GM19397 (cell line): ENCODE measurements around the gene AOPEP.

Experiments used
- ATAC-seq: cut with Tn5 transposase; IDR thresholded peaks from one replicate; pipeline ENCODE4 v1.9.1; 2021; ENCODE audit warnings: mild to moderate bottlenecking, moderate library complexity; ENCODE audit not compliant: unreplicated experiment

AOPEP gene

GRCh38 chr9:94891183-94891582 is 164.7 kb downstream of the AOPEP start:
- ATAC-seq, result no peak

DNA sequence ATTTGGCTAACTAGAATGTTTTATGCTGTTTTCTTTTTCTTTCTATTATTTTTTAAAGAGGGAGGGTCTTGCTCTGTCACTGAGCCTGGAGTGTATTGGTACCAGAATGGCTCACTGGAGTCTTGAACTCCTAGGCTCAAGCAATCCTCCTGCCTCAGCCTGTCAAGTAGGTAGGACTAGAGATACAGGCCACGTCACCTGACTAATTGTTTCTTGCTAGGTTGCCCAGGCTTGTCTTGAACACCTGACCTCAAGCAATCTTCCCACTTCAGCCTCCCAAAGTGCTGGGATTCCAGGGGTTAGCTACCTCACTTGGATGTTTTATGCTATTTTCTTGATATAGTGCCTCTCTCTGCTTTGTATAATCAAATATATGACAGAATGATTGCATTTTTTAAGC is 166.2 kb downstream of the AOPEP start:
- ATAC-seq, result no peak

- no peak for ATAC-seq
These were observed 167.7 kb downstream of the AOPEP start for GRCh38 chr9:94894094-94894699.

DNA sequence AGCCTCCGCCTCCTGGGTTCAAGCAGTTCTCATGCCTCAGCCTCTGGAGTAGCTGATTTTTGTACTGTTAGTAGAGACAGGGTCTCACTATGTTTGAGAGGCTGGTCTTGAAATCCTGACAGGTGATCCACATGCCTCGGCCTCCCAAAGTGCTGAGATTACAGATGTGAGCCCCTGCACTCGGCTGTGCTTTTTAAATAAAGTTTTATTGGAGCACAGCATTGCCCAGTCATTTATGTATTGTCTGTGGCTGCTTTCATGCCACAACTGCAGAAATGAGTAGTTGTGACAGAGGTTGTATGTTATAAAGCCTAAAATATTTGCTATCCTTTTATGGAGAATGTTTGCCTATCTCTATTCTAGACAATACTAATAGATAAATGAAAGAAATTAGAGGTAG is 169.2 kb downstream of the AOPEP start:
- no peak for ATAC-seq

GRCh38 chr9:94896512-94896911 is 170.0 kb downstream of the AOPEP start:
- no peak for ATAC-seq

GRCh38 chr9:94899464-94900221 is 173.1 kb downstream of the AOPEP start:
- ATAC-seq, result no peak

DNA sequence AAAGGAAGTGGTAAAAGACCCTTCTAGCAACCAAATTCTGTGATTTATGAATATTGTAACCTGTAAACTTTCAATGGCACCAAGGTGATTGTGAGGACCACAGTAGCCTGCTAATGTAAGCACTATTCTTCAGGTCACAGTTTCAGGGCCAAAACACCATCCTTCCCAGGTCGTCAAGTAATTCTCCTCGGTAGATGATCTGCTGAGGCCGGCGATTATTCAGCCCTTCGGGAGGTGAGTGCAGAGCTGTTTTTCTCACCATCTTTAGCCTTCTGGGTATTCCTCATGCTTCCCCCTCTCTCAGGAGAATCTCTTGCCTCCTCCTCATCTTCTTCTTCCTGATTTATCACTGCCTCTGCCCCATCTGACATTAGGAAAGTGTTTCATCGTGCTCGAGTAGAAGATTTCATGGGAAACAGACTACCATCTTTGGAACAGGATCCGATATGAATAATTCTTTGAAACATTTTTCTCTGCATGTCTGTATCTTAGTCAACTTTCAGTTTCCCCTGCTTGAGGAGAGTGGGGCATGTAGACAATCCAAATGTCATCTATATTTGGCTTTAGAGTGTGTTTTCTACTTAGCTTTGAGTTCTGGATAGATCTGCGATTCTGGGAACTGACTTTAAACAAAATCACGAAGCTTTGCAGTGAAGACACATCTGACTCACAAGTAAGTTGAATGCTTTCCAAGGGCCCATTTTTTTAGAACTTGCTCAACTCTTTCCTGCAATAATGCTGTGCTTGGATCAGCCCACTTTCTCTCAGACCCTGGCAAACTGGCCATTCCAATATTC is 173.9 kb downstream of the AOPEP start:
- no peak for ATAC-seq

- ATAC-seq, result no peak
These were observed 174.5 kb downstream of the AOPEP start for GRCh38 chr9:94901019-94901363.

DNA sequence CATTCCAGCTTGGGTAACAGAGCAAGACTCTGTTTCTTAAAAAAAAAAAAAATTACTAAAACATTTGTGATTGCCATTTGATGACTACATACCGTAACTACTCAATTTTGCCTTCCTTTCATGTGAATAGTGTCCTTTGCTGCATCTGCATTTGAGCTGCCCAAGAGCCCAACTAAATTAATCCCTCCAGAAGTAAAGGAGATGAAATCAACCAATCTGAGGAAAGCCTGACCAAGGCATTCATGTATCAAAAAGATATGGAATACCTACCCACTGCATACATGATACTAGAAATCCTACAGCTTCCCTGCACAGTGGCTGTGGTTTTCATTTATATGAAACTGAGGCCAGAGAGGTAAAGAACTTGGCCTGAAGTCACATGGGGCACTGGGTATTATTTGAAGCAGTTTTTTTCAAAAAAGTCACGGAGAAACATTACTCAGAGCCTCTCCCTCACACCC is 177.5 kb downstream of the AOPEP start:
- no peak for ATAC-seq

- no peak for ATAC-seq
These were observed 178.3 kb downstream of the AOPEP start for GRCh38 chr9:94904806-94905205.

GRCh38 chr9:94905606-94906005 is 179.1 kb downstream of the AOPEP start:
- ATAC-seq, result no peak

- ATAC-seq, result no peak
These were observed 179.7 kb downstream of the AOPEP start for GRCh38 chr9:94906181-94906580.

DNA sequence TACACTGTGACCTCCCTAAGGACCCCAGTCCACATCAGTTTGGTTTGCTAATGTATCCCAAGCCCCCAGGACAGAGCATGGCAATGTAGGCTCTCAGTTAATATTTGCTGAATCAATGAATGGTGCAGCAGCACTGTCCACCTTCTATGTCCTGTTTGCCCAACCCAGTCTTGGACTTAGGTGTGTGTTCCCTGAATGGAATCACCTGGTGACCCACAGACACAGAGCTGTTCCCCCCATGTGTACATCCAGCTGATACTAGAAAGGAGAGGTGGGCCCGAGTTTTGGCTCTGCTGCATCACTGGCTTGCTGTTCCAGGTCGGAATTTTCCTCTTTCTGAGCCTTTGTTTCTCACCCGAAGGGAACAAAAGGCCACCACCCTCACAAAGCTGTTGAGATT is 180.2 kb downstream of the AOPEP start:
- no peak for ATAC-seq

GRCh38 chr9:94907264-94907936 is 180.9 kb downstream of the AOPEP start:
- ATAC-seq, result no peak

DNA sequence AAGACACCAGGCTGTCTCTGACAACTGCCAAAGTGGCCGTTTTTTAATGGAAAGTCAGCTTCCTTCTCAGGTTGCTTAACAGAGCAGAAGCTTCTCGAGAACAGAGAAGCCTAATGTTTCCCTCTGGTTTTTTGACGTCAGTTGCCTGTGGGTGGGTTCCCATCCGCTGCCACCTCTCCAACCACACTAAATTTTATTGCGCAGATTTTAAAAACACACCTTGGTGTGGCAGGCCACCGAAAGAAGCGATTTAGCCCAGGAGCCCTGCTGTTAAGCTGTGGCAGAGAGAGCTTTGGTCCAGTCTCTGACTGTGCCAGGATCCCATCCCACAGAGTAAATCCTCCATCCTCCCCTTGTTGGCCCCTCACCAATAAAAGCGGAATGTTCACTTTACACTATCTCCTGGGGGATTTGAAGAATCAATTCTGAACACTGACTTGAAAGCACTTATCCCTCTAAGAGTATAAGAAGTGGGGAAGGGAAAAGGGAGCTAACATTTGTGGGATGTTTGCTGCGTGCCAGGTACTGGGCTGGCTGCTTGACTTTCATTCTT is 181.6 kb downstream of the AOPEP start:
- ATAC-seq, result no peak

DNA sequence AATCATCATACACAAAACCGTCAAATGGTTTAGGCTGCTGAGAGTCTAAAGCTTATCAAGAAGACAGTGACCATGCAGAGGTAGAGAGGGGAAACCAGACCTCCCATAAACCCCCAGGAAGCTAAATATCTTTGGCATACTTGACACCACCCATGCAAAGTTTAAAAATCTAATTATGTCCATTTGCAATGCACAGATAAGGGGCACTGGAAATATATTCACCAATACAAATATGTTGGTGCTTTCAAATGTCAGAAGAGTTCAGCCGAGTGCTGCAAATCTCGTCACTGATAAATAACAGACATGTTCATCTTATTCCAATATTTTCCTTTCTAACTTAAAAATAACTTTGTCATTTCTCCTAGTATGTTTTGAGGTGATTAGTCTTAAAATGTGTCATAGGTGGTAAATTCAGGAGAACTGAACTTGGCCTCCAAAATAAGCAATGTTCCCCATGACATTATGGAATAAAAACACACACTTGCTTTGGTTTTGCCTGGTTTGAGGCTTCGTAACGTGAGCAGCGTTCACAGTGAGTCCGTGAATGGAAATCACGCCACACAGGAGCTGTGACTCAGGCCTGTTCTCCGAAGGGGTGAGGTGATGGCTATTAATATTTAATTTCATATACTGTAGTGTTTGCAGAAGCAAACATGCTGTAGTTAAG is 182.2 kb downstream of the AOPEP start:
- no peak for ATAC-seq

DNA sequence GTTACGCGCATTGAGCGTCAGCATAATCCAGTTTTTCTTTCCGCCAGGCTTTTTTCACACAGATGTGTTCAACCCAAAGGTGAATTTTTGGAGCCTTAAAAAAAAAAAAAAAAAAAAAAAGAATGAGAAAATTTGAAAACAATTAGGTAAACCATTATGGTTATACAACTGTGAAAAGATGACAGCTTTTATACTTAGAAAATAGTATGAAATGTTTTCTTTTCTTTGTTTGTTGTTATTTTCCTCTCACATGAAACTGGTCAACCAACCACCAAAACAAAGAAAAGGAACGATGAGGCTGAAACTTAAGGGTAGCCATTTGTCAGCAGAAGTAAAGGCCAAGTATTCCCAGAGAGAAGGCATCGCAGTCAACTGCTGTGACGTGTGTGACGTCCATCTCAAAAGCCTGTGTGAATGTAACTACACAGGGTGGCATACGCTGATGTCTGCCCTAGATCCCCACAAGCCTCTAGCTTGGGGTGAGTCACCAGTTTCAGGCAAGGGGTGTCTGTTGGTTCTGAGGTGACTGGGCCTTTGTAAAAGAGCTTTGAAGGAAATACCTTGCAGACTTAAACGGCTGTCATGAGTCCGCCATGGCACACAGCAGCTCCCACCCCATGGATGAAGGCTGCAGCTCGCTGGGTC is 182.9 kb downstream of the AOPEP start:
- no peak for ATAC-seq

DNA sequence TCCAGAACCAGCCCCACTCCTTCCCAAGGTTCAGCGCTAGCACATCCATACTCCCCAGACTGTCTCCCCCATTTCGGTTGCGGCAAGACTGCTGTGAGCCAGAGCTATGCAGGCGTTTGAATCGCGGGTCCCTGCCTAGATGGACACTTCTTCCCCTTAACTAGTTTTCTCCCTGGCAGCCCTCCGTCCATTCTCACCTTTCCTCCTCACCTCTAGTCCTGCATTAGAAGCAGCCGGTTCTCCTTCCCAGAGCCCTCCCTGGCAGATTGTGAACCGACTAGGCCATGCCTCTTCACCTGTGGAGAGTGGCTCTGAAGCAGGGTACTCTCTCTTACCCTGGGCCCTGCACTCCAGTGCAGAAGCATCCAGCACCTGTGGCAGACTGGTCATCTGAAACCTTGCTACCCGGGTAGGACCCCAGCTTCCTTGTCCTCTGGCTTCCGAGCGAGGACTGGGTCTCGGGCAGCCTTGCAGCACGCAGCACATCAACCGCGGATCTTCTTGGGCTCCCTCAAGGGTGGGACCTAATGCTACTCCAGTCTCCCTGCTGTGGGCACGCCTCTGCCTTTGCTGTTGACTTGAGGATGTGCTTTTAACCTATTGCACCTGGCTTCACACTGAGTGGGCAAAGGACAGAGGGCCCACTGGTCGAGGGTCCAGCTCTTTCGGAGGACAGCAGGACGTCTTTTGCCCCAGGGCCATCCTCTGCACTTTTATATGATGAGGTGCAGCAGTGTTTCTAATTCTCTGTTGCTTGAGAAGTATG is 183.6 kb downstream of the AOPEP start:
- no peak for ATAC-seq

GRCh38 chr9:94911211-94911610 is 184.7 kb downstream of the AOPEP start:
- ATAC-seq, result no peak
